Lower leg skin (tissue), 4 donors: ENCODE results near the gene DNAJB12. TPM values are rescaled to one million over a fixed set of nuclear protein-coding genes. Genes with fewer than 3 reads are reported as not detected.

Experiments
- DNase-seq, 2 donors: peaks; one replicate each; pipeline ENCODE4 v3.0.0-alpha.2; 2019; ENCODE audit warnings: low spot score in 2 of 2
- H3K4me3 ChIP-seq: fragments of 200-600 bp; sonication (generic); 2 replicates; pipeline ENCODE4 v1.5.1; 2017; ENCODE audit warnings: mild to moderate bottlenecking, low read depth; ENCODE audit not compliant: poor library complexity, severe bottlenecking
- CTCF ChIP-seq, 3 donors: fragments of 450-650 bp; IDR thresholded peaks; one replicate each; pipeline ENCODE4 v1.5.1; 2016; ENCODE audit warnings: antibody characterized with exemption in 3 of 3, mild to moderate bottlenecking in 3 of 3, moderate library complexity in 2 of 3
- POLR2A ChIP-seq, 2 donors: fragments of 450-650 bp; IDR thresholded peaks; one replicate each; pipeline ENCODE4 v1.6.1; 2016 to 2017; ENCODE audit warnings: antibody characterized with exemption in 2 of 2, mild to moderate bottlenecking in 1 of 2, moderate library complexity in 1 of 2
- WGBS, 2 donors: methylation state at CpG; one replicate each; pipeline ENCODE4 v1.1.5; 2018; 5-methylcytosine and 5-hydroxymethylcytosine counted together
- intact Hi-C: fragments of 100-400 bp; cut with DNase I; formaldehyde crosslinking; loops from one replicate; pipeline ENCODE4 v1.15.0; 2023; ENCODE audit warnings: low total_unique reads
- total RNA-seq, 4 donors: library from RNA; depleted of rRNA; stranded (reverse); fragments of >200 nt; gene quantifications; one replicate each; pipeline ENCODE4 v1.1.0, GENCODE V29; 2016

Gene DNAJB12
- total RNA-seq, 4 donors from 2014 or later: 32.8 to 54.4 (median 48.1) TPM

GRCh38 chr10:72335394-72336258 is 19.1 kb downstream of the DNAJB12 start:
- WGBS, 2 donors: 53 to 61% methylated on average over 18 to 20 of the region's 20 CpGs
- TF ChIP-seq POLR2A (IDR thresholded peaks at IDR 0.05) (no peak), CTCF (IDR thresholded peaks at IDR 0.05) (no peak)
- intact Hi-C loops: loop anchor here (10.0 kb wide), 3 partner anchors 61 to 381 kb away; partner anchors contain the start of gene DDIT4
- DNase-seq: peak; percentile 71 to 93
- no peak overlapping the region for H3K4me3 ChIP-seq

GRCh38 chr10:72334825-72335393 is 19.8 kb downstream of the DNAJB12 start:
- no peak overlapping the region for H3K4me3 ChIP-seq
- no peak for TF ChIP-seq CTCF (IDR thresholded peaks at IDR 0.05)
- TF ChIP-seq POLR2A (IDR thresholded peaks at IDR 0.05): no peak
- WGBS, 2 donors: 53 to 57% methylated on average over 16 of the region's 16 CpGs
- intact Hi-C loops: loop anchor here (10.0 kb wide), 3 partner anchors 60 to 380 kb away; partner anchors contain the start of gene DDIT4
- DNase-seq: peak; percentile 81 to 97

- no peak overlapping the region for H3K4me3 ChIP-seq
- 63 to 64% methylated on average over 16 to 17 of the region's 17 CpGs for WGBS, 2 donors
- intact Hi-C loops: loop anchor here (10.0 kb wide), 3 partner anchors 60 to 380 kb away; partner anchors contain the start of gene DDIT4
- DNase-seq: no peak
- TF ChIP-seq CTCF (IDR thresholded peaks at IDR 0.05) (no peak), POLR2A (IDR thresholded peaks at IDR 0.05) (no peak)
Observed at GRCh38 chr10:72334196-72334824, 20.4 kb downstream of the DNAJB12 start.

DNA sequence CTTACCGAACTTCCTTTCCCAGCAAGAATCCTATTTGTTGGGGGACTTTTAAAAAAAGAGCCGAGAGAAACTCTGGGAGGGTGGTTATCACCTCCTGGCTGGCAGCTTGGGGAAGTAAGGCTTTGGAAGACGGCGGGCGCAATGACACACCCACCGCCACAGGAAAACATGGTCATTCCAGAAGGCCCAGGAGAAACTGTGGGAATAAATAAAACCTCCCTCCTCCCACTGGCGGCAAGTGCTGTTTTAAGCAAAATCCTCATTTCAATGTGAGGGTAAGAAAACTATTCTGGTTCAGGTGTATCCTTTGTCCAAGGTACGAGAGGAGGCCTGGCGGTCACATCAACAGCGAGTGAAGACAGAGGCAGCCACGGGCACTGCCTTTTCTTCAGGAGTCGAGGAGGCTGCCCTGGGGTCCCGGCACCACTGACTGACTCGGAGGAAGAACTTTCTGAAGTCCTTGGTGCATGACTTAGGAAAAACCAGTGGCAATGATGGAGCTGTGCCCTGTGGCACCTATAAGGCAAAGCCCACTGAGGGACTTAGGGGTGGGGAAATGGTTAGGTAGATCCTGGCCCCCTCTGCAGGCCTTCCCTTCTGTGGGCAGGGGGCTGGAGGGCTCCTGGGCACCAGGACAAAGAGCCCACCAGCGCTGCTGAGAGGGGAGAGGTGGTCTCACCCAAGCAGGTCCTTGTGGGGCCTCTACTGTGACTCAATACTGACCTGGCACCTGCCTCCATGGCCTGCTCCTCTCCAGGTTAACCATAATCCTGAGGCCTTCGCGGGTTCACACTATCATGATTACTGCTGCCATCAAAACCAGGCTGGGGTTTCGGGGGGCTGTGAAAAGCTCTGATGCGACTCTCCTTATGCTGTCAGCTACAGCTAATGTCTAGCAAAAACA is 21.4 kb downstream of the DNAJB12 start:
- WGBS, 2 donors: 85 to 89% methylated on average over 19 of the region's 19 CpGs

More for the DNA sequence above, 21.4 kb downstream of the DNAJB12 start:
- intact Hi-C loops: loop anchor here (10.0 kb wide), 3 partner anchors 59 to 379 kb away; partner anchors contain the start of gene DDIT4
- H3K4me3 ChIP-seq: no peak overlapping the region
- no peak for DNase-seq
- TF ChIP-seq POLR2A (IDR thresholded peaks at IDR 0.05) (no peak), CTCF (IDR thresholded peaks at IDR 0.05) (no peak)
